HG03175 (cell line): ENCODE results near the gene CER1.
"Not testable (repeated sequence)": the region's sequence is repeated elsewhere in the genome, so short reads cannot be mapped to it uniquely, and the experiment has no call there.

Source experiments
- ATAC-seq: cut with Tn5 transposase; IDR thresholded peaks from one replicate; pipeline ENCODE4 v1.9.1; 2021; ENCODE audit warnings: mild to moderate bottlenecking, moderate library complexity; ENCODE audit not compliant: unreplicated experiment

Gene CER1

GRCh38 chr9:14719231-14719923 is 3.2 kb downstream of the CER1 start:
- no peak for ATAC-seq

GRCh38 chr9:14715102-14715501 is 7.4 kb downstream of the CER1 start:
- ATAC-seq: no peak

- ATAC-seq: no peak
These were observed 9.3 kb downstream of the CER1 start for GRCh38 chr9:14713187-14713767.

- ATAC-seq: no peak
These were observed 11.7 kb downstream of the CER1 start for GRCh38 chr9:14710804-14711203.

GRCh38 chr9:14706530-14707140 is 15.9 kb downstream of the CER1 start:
- ATAC-seq: peak; percentile 67

GRCh38 chr9:14705079-14705478 is 17.5 kb downstream of the CER1 start:
- ATAC-seq: no peak

GRCh38 chr9:14704281-14704680 is 18.3 kb downstream of the CER1 start:
- ATAC-seq: no peak

GRCh38 chr9:14702200-14702720 is 20.3 kb downstream of the CER1 start:
- no peak for ATAC-seq

GRCh38 chr9:14693251-14693861 is 29.2 kb downstream of the CER1 start, which contains the start of gene ZDHHC21:
TSS of gene ZDHHC21 (minus strand) at chr9:14693432. CDS start at chr9:14674340, 19,092 bp downstream.
- ATAC-seq: peak; percentile 88

GRCh38 chr9:14692470-14693250 is 29.9 kb downstream of the CER1 start:
- peak; percentile 41 for ATAC-seq

- no peak for ATAC-seq
These were observed 31.4 kb downstream of the CER1 start for GRCh38 chr9:14690948-14691730.

- ATAC-seq: no peak
These were observed 35.4 kb downstream of the CER1 start for GRCh38 chr9:14687042-14687719.

- ATAC-seq: no peak
These were observed 36.4 kb downstream of the CER1 start for GRCh38 chr9:14686168-14686567.

- ATAC-seq: not testable (repeated sequence)
These were observed 39.9 kb downstream of the CER1 start for GRCh38 chr9:14682616-14683015.

GRCh38 chr9:14678776-14679175 is 43.8 kb downstream of the CER1 start:
- no peak for ATAC-seq

GRCh38 chr9:14677872-14678271 is 44.7 kb downstream of the CER1 start:
- no peak for ATAC-seq

- ATAC-seq: no peak
These were observed 45.1 kb downstream of the CER1 start for GRCh38 chr9:14677396-14677795.

GRCh38 chr9:14674630-14675029 is 47.9 kb downstream of the CER1 start:
- no peak for ATAC-seq

GRCh38 chr9:14671377-14671776 is 51.2 kb downstream of the CER1 start:
- ATAC-seq: no peak
